Calu3 (cell line): ENCODE data around the gene ZFYVE19. TPM values are rescaled to one million over a fixed set of nuclear protein-coding genes. Genes with fewer than 3 reads are reported as not detected.

Experiments used
- BruUV-seq: library from RNA; stranded (reverse); fragments of 400-500 nt; replicated peaks from 2 replicates; lab custom pipeline; 2021; lab: Mats Ljungman, UMichigan
- CTCF ChIA-PET: fragments of 300-600 bp; sonication (Branson Sonifier 250); formaldehyde crosslinking; loops from one replicate; lab custom pipeline; 2022; ENCODE audit warnings: antibody characterized with exemption; lab: Charles Lee
- DNase-seq: peaks from one replicate; pipeline ENCODE4 v3.0.0; 2022
- H3K27ac Mint-ChIP-seq: one replicate; pipeline ENCODE4 v1.8.0; 2022; ENCODE audit warnings: mixed read lengths; ENCODE audit not compliant: unreplicated experiment
- H3K27me3 Mint-ChIP-seq: one replicate; pipeline ENCODE4 v1.8.0; 2022; ENCODE audit warnings: mixed read lengths; ENCODE audit not compliant: unreplicated experiment
- H3K36me3 Mint-ChIP-seq: one replicate; pipeline ENCODE4 v1.8.0; 2022; ENCODE audit warnings: mild to moderate bottlenecking, moderate library complexity, mixed read lengths; ENCODE audit not compliant: insufficient read depth, unreplicated experiment
- H3K4me1 Mint-ChIP-seq: one replicate; pipeline ENCODE4 v1.8.0; 2022; ENCODE audit warnings: mild to moderate bottlenecking, low read depth, mixed read lengths; ENCODE audit not compliant: unreplicated experiment
- H3K4me3 Mint-ChIP-seq: one replicate; pipeline ENCODE4 v1.8.0; 2022; ENCODE audit warnings: mild to moderate bottlenecking, low read depth, moderate library complexity, mixed read lengths; ENCODE audit not compliant: unreplicated experiment
- H3K9me3 Mint-ChIP-seq: one replicate; pipeline ENCODE4 v1.8.0; 2022; ENCODE audit warnings: low read depth, mixed read lengths; ENCODE audit not compliant: unreplicated experiment
- CTCF ChIP-seq: fragments of 200-600 bp; IDR thresholded peaks from one replicate; pipeline ENCODE4 v1.8.0; 2022; ENCODE audit warnings: antibody characterized with exemption; ENCODE audit not compliant: unreplicated experiment
- intact Hi-C: fragments of 100-400 bp; cut with micrococcal nuclease; formaldehyde crosslinking; loops from one replicate; pipeline ENCODE4 v1.10.0; 2022; ENCODE audit not compliant: unreplicated experiment
- total RNA-seq: library from RNA; stranded (reverse); gene quantifications from 2 replicates; pipeline ENCODE4 v1.2.3, GENCODE V29; 2022

ZFYVE19 gene
- total RNA-seq, 1 experiment from 2014 or later, result 13.9 TPM

- no peak for TF ChIP-seq CTCF
- Mint-ChIP-seq H3K4me3 (no peak overlapping the region), H3K36me3 (peaks cover 12% of the 10 kb centered on the region), H3K27me3 (no peaks in the 10 kb centered on the region), H3K27ac (peak overlapping the region; percentile 80), H3K9me3 (no peaks in the 10 kb centered on the region), H3K4me1 (peaks cover 12% of the 10 kb centered on the region)
- CTCF ChIA-PET, result interaction anchor here (0.5 to 2.4 kb wide), 5 partner anchors 37 to 106 kb away, joined by 3 to 8 read pairs (median 3); partner anchors contain the start of genes SPINT1 and VPS18
- no peak for DNase-seq
- intact Hi-C loops, result loop anchor here (2.0 to 10.0 kb wide), 3 partner anchors 19 to 113 kb away; partner anchors contain the start of gene C15orf62
- no TSS peak for BruUV-seq
These were observed 18.9 kb upstream of the ZFYVE19 start for GRCh38 chr15:40787991-40788390.

- Mint-ChIP-seq H3K9me3 (no peaks in the 10 kb centered on the region), H3K4me1 (peaks cover 20% of the 10 kb centered on the region), H3K36me3 (peaks cover 12% of the 10 kb centered on the region), H3K27ac (peak overlapping the region; percentile 86), H3K27me3 (no peaks in the 10 kb centered on the region), H3K4me3 (no peak overlapping the region)
- no peak for TF ChIP-seq CTCF
- CTCF ChIA-PET, result interaction anchor here (0.5 kb wide), 1 partner anchor 10 kb away, joined by 5 read pairs; no protein-coding TSS in a partner anchor
- intact Hi-C loops, result loop anchor here (5.0 to 10.0 kb wide), 2 partner anchors 58 to 114 kb away; no protein-coding TSS in a partner anchor
- DNase-seq, result no peak
- no TSS peak for BruUV-seq
These were observed 17.8 kb upstream of the ZFYVE19 start for GRCh38 chr15:40789119-40789518.

- Mint-ChIP-seq H3K9me3 (no peaks in the 10 kb centered on the region), H3K36me3 (peaks cover 12% of the 10 kb centered on the region), H3K4me3 (no peak overlapping the region), H3K27me3 (no peaks in the 10 kb centered on the region), H3K27ac (no peak overlapping the region), H3K4me1 (peaks cover 20% of the 10 kb centered on the region)
- DNase-seq, result no peak
- no peak for TF ChIP-seq CTCF
- intact Hi-C loops, result loop anchor here (5.0 to 10.0 kb wide), 2 partner anchors 57 to 115 kb away; no protein-coding TSS in a partner anchor
- no TSS peak for BruUV-seq
- CTCF ChIA-PET, result interaction anchor here (0.5 kb wide), 1 partner anchor 9 kb away, joined by 5 read pairs; no protein-coding TSS in a partner anchor
These were observed 16.9 kb upstream of the ZFYVE19 start for GRCh38 chr15:40789999-40790398.

GRCh38 chr15:40790718-40791117 lies 16.2 kb upstream of the ZFYVE19 start:
- peaks cover 12% of the 10 kb centered on the region for H3K36me3 Mint-ChIP-seq
- intact Hi-C loops, result no loop called here
- H3K27ac Mint-ChIP-seq, result no peak overlapping the region
- BruUV-seq, result no TSS peak
- no peaks in the 10 kb centered on the region for H3K27me3 Mint-ChIP-seq
- TF ChIP-seq CTCF, result no peak
- no peaks in the 10 kb centered on the region for H3K9me3 Mint-ChIP-seq
- CTCF ChIA-PET, result no interaction called here
- peaks cover 24% of the 10 kb centered on the region for H3K4me1 Mint-ChIP-seq
- no peak for DNase-seq
- H3K4me3 Mint-ChIP-seq, result no peak overlapping the region
